ENCODE results near the gene CPA1.

Gene CPA1

GRCh38 chr7:130379921-130380860, at the start of gene CPA1:
Gene CPA1 (plus strand): TSS chr7:130380494. CDS start chr7:130380521, 27 bp downstream.
- peak; percentile 67 for DNase-seq (ENCODE audit: low spot score)

GRCh38 chr7:130332259-130333053, 47.8 kb upstream of the CPA1 start:
- DNase-seq (ENCODE audit: low spot score): no peak

- no peak for DNase-seq (ENCODE audit: low spot score)
Measured at GRCh38 chr7:130333832-130334231, 46.5 kb upstream of the CPA1 start.

GRCh38 chr7:130334274-130334673, 46.0 kb upstream of the CPA1 start:
- DNase-seq (ENCODE audit: low spot score): no peak

- no peak for DNase-seq (ENCODE audit: low spot score)
Measured at GRCh38 chr7:130337410-130337971, 42.8 kb upstream of the CPA1 start.

GRCh38 chr7:130338233-130338632, 42.1 kb upstream of the CPA1 start:
- no peak for DNase-seq (ENCODE audit: low spot score)

- DNase-seq (ENCODE audit: low spot score): no peak
Measured at GRCh38 chr7:130341882-130342281, 38.4 kb upstream of the CPA1 start.

GRCh38 chr7:130342701-130343380, 37.5 kb upstream of the CPA1 start:
- DNase-seq (ENCODE audit: low spot score): no peak

- DNase-seq (ENCODE audit: low spot score): no peak
Measured at GRCh38 chr7:130344271-130344866, 35.9 kb upstream of the CPA1 start, which contains the start of gene CPA5. Gene CPA5 (plus strand): TSS chr7:130344816. CDS start chr7:130346486, 1,670 bp downstream.

- DNase-seq (ENCODE audit: low spot score): no peak
Measured at GRCh38 chr7:130345136-130345535, 35.2 kb upstream of the CPA1 start.

GRCh38 chr7:130345725-130346124, 34.6 kb upstream of the CPA1 start:
- no peak for DNase-seq (ENCODE audit: low spot score)

- no peak for DNase-seq (ENCODE audit: low spot score)
Measured at GRCh38 chr7:130346177-130346905, 34.0 kb upstream of the CPA1 start.

GRCh38 chr7:130346941-130347340, 33.4 kb upstream of the CPA1 start:
- no peak for DNase-seq (ENCODE audit: low spot score)

- DNase-seq (ENCODE audit: low spot score): no peak
Measured at GRCh38 chr7:130349911-130350782, 30.1 kb upstream of the CPA1 start.

- peak; percentile 87 for DNase-seq (ENCODE audit: low spot score)
Measured at GRCh38 chr7:130350945-130351790, 29.1 kb upstream of the CPA1 start.

GRCh38 chr7:130351791-130352090, 28.6 kb upstream of the CPA1 start:
- DNase-seq (ENCODE audit: low spot score): no peak

- no peak for DNase-seq (ENCODE audit: low spot score)
Measured at GRCh38 chr7:130352194-130353074, 27.9 kb upstream of the CPA1 start.

GRCh38 chr7:130353196-130353595, 27.1 kb upstream of the CPA1 start:
- DNase-seq (ENCODE audit: low spot score): no peak

Measured in left forelimb (tissue), 1 donor.